Kidney (tissue), 14 donors: Measurements from ENCODE around the gene TPST1. TPM values are rescaled to one million over a fixed set of nuclear protein-coding genes. Genes with fewer than 3 reads are reported as not detected.
"Not testable (repeated sequence)": the region's sequence is repeated elsewhere in the genome, so short reads cannot be mapped to it uniquely, and the experiment has no call there.

ENCODE experiments used
- DNase-seq, 5 donors: peaks; one replicate each; pipeline ENCODE4 v3.0.0-alpha.2; 2013 to 2020
- FAIRE-seq: peaks from 2 replicates; lab custom pipeline; 2012; peaks lifted over from hg19 to GRCh38; lab: Jason Lieb, UNC
- H3K27ac ChIP-seq, 2 donors: one replicate each; pipeline ENCODE4 v1.7.0; 2013; ENCODE audit warnings: low read depth in 2 of 2, low read length in 2 of 2, inconsistent platforms in 1 of 2
- H3K27me3 ChIP-seq: one replicate; pipeline ENCODE4 v1.7.1; 2013; ENCODE audit warnings: low read length, inconsistent platforms; ENCODE audit not compliant: control insufficient read depth, insufficient read depth
- H3K36me3 ChIP-seq, 3 donors: one replicate each; pipeline versions ENCODE4 v1.7.0 to v1.7.1; 2013; ENCODE audit warnings: low read length in 3 of 3, control low read depth in 1 of 3, inconsistent platforms in 1 of 3; ENCODE audit not compliant: insufficient read depth in 3 of 3, control insufficient read depth in 2 of 3
- H3K4me1 ChIP-seq, 3 donors: one replicate each; pipeline versions ENCODE4 v1.7.0 to v1.7.1; 2013; ENCODE audit warnings: low read length in 3 of 3, inconsistent platforms in 1 of 3, low read depth in 1 of 3; ENCODE audit not compliant: control insufficient read depth in 2 of 3, insufficient read depth in 2 of 3
- H3K4me3 ChIP-seq, 3 donors: one replicate each; pipeline versions ENCODE4 v1.7.0 to v1.8.1; 2013; ENCODE audit warnings: low read length in 3 of 3, control low read depth in 1 of 3, inconsistent platforms in 1 of 3
- H3K9ac ChIP-seq, 3 donors: one replicate each; pipeline versions ENCODE4 v1.7.0 to v1.7.1; 2013; ENCODE audit warnings: low read length in 3 of 3, control low read depth in 1 of 3, inconsistent platforms in 1 of 3
- H3K9me3 ChIP-seq, 3 donors: one replicate each; pipeline versions ENCODE4 v1.7.0 to v1.7.1; 2013; ENCODE audit warnings: low read length in 3 of 3, control low read depth in 1 of 3, inconsistent platforms in 1 of 3; ENCODE audit not compliant: control insufficient read depth in 2 of 3, insufficient read depth in 1 of 3
- intact Hi-C: fragments of 100-400 bp; cut with DNase I; formaldehyde crosslinking; loops from one replicate; pipeline ENCODE4 v1.11.1; 2022
- polyA plus RNA-seq: library from polyadenylated mRNA; stranded (reverse); fragments of 350-450 nt; fragmentation: Illumina TruSeq; extraction: RNeasy Lipid Tissue Mini Kit (QIAGEN cat#74804); gene quantifications from one replicate; pipeline ENCODE4 v1.2.3, GENCODE V29; 2014; ENCODE audit warnings: low read depth, low replicate concordance; ENCODE audit not compliant: insufficient read depth
- total RNA-seq: library from RNA; stranded (reverse); fragmentation: NEBNext Ultra II Directional; extraction: Animal tissue kit (Norgen Biotek cat#: 25700); gene quantifications from one replicate; pipeline ENCODE4 v1.2.1, GENCODE V29; 2021
- TF ChIP-seq, protein P1 (sequence below): IDR thresholded peaks from 3 replicates; pipeline ENCODE4 v1.5.1; 2012; ENCODE audit warnings: mild to moderate bottlenecking, moderate library complexity, borderline replicate concordance; ENCODE audit not compliant: insufficient read depth; ENCODE audit errors: extremely low read depth
- donor health status: control.
- donor health status: control.
- donor health status: control.
- donor health status: control.
- donor health status: control.
- donor health status: DM: yes; HTN: yes; CAD: no.
- donor health status: Normal renal cell carcinoma (clear cell type).

Gene TPST1
- total and polyA plus RNA-seq, 2 donors from 2014 or later = 23.6 to 35.7 TPM

DNA sequence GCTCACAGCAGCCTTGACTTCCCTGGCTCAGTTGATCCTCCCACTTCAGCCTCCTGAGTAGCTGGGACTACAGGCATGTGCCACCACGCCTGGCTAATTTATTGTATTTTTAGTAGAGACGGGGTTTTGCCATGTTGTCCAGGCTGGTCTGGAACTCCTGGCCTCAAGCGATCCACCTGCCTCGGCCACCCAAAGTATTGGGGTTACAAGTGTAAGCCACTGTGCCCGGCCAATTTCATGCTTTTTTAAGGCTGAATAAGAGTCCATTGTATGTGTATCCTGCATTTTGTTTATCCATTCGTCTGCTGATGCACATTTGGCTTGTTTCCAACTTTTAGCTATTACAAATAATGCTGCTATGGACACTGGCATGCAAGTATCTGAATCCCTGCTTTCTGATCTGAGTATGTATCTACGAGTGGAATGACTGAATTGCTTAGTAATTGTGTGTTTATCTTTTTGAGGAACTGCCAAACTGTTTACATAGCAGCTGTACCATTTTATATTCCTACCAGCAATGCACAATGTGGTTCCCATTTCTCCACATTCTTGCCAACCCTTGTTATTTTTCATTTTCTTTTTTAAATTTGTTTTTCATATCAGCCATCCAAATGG is 37.3 kb upstream of the TPST1 start:
- no peaks in the 10 kb centered on the region for H3K9me3 ChIP-seq
- H3K36me3 ChIP-seq = no peaks in the 10 kb centered on the region
- peaks cover 0 to 5% (median 4%) of the 10 kb centered on the region in 3 donors for H3K4me1 ChIP-seq
- H3K9ac ChIP-seq = no peak overlapping the region
- no peak overlapping the region for H3K4me3 ChIP-seq
- FAIRE-seq = no peak
- intact Hi-C loops = no loop called here
- TF ChIP-seq, protein P1, sequence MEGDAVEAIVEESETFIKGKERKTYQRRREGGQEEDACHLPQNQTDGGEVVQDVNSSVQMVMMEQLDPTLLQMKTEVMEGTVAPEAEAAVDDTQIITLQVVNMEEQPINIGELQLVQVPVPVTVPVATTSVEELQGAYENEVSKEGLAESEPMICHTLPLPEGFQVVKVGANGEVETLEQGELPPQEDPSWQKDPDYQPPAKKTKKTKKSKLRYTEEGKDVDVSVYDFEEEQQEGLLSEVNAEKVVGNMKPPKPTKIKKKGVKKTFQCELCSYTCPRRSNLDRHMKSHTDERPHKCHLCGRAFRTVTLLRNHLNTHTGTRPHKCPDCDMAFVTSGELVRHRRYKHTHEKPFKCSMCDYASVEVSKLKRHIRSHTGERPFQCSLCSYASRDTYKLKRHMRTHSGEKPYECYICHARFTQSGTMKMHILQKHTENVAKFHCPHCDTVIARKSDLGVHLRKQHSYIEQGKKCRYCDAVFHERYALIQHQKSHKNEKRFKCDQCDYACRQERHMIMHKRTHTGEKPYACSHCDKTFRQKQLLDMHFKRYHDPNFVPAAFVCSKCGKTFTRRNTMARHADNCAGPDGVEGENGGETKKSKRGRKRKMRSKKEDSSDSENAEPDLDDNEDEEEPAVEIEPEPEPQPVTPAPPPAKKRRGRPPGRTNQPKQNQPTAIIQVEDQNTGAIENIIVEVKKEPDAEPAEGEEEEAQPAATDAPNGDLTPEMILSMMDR = no peak
- no peaks in the 10 kb centered on the region for H3K27me3 ChIP-seq
- DNase-seq = no peak
- no peak overlapping the region for H3K27ac ChIP-seq

DNA sequence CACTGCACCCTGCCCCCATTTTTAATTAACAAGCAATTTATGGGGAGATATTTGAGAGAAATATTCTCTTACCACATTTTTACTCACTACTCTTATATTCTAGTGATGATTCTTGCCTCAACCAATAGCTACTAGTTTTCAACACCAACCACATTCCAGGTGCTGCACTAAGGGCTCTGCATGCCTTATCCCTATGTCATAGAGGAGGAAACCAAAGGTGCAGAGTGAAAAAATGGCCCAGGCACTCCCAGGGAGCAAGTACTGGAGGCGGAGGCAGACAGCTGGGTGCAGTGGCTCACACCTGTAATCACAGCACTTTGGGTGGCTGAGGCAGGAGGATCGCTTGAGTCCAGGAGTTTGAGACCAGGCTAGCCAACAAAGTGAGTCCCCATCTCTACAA is 35.5 kb upstream of the TPST1 start:
- Histone ChIP-seq H3K27ac (no peak overlapping the region), H3K9me3 (no peaks in the 10 kb centered on the region), H3K4me1 (peaks cover 0 to 5% (median 4%) of the 10 kb centered on the region in 3 donors), H3K36me3 (no peaks in the 10 kb centered on the region), H3K9ac (no peak overlapping the region), H3K27me3 (no peaks in the 10 kb centered on the region), H3K4me3 (no peak overlapping the region)
- DNase-seq (no peak), FAIRE-seq (no peak)
- TF ChIP-seq, protein P1 = no peak
- intact Hi-C loops = no loop called here

DNA sequence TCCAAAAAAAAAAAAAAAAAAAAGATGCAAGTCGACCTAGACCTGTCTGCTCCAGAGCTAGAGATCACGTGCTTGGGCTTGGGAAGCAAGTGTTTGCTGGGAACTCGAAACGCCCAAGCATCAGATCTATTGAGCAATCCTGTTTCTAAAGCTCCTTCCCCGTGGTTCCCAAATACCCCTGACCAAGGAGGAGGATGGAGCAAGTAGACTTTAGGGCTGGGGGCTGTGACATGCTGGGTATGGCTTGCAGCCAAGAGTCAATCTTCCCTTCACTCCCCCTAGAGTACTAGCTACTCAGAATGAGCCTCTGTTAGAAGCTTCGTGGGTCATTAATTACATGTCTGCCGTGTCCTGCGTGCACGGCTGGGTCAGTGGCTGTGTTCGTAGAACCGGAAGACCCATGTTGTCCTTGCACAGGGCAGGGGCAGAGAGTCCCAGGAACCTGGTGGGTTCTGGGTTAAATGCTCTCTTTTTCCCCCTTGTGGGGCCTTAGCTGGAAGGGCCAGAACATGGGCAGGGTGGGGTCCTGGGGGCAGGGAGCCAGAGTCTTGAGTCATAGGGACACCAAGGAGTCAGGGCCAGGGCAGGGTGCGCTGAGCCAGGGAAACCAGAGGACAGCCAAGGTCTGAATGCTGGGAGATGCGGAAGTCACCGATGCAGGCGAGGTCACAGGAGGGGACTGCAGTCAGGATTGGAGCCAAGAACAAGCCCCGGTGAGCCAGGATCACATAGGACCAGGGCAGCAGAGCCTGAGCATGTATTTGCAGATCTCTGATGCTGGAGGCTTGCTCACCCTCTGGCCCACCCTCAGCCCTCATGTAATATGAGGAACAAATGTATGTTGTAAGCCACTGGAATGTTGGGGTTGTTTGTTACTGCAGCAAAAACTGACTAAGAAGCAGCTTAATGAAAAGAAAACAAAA is 34.6 kb upstream of the TPST1 start:
- intact Hi-C loops = no loop called here
- Histone ChIP-seq H3K9me3 (no peaks in the 10 kb centered on the region), H3K9ac (no peak overlapping the region), H3K4me1 (peaks cover 0 to 5% (median 4%) of the 10 kb centered on the region in 3 donors), H3K27me3 (no peaks in the 10 kb centered on the region), H3K36me3 (no peaks in the 10 kb centered on the region), H3K27ac (no peak overlapping the region), H3K4me3 (no peak overlapping the region)
- TF ChIP-seq, protein P1 = no peak
- DNase-seq = peak; percentile 56 to 93 (median 70)
- no peak for FAIRE-seq

DNA sequence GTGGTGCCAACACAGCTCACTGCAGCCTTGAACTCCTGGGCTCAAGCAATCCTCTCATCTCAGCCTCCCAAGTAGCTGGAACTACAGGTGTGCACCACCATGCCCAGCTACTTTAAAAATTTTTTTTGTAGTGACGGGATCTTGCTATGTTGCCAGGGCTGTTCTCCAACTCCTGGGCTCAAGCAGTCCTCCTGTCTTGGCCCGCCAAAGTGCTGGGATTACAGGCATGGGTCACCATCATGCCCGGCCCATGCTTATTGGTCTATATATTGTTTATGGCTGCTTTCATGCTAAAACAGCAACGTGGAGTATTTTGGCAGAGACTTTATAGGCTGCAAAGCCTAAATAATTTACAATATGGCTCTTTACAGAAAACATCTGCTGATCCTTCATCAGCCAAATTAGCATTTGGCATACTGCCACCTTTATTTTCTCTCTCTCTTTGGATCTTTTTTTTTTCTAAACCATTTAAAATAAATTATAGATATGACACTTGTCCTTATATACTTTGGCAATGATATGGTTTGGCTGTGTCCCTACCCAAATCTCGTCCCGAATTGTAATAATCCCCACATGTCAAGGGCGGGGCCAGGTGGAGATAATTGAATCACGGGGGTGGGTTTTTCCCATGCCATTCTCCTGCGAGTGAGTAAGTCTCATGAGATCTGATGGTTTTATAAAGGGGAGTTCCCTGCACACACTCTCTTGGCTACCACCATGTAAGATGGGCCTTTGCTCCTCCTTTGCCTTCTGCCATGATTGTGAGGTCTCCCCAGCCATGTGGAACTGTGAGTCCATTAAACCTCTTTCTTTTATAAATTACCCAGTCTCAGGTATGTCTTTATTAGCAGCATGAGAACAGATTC is 32.4 kb upstream of the TPST1 start:
- H3K9me3 ChIP-seq, H3K27me3 ChIP-seq, H3K9ac ChIP-seq, H3K4me3 ChIP-seq, H3K27ac ChIP-seq, intact Hi-C loops, FAIRE-seq, H3K4me1 ChIP-seq, H3K36me3 ChIP-seq: not testable (repeated sequence)
- peak in 2 of 5 donors; percentile 24 to 61 for DNase-seq
